NCI-H2171 treated with DMSO at 0.1 percent for 48 hours (cell line): Measurements from ENCODE around the gene RBM24.
"Not testable (repeated sequence)": the region's sequence is repeated elsewhere in the genome, so short reads cannot be mapped to it uniquely, and the experiment has no call there.

Source experiments
- DNase-seq: peaks from one replicate; lab custom pipeline; 2025; lab: John Stamatoyannopoulos, UW

Gene RBM24

GRCh38 chr6:17291778-17292177 lies 10.6 kb downstream of the RBM24 start:
- no peak for DNase-seq

- DNase-seq: no peak
Measured at GRCh38 chr6:17292600-17293133, 11.5 kb downstream of the RBM24 start.

GRCh38 chr6:17293395-17293794 lies 12.2 kb downstream of the RBM24 start:
- DNase-seq: no peak

- no peak for DNase-seq
Measured at GRCh38 chr6:17297271-17298080, 16.3 kb downstream of the RBM24 start.

GRCh38 chr6:17298257-17298656 lies 17.1 kb downstream of the RBM24 start:
- no peak for DNase-seq

- no peak for DNase-seq
Measured at GRCh38 chr6:17299222-17299621, 18.1 kb downstream of the RBM24 start.

- no peak for DNase-seq
Measured at GRCh38 chr6:17299750-17300149, 18.6 kb downstream of the RBM24 start.

GRCh38 chr6:17300637-17301036 lies 19.5 kb downstream of the RBM24 start:
- DNase-seq: no peak

- DNase-seq: no peak
Measured at GRCh38 chr6:17303444-17303843, 22.3 kb downstream of the RBM24 start.

GRCh38 chr6:17305219-17306001 lies 24.2 kb downstream of the RBM24 start:
- DNase-seq: peak; percentile 30

- peak; percentile 80 for DNase-seq
Measured at GRCh38 chr6:17311595-17312311, 30.6 kb downstream of the RBM24 start.

- not testable (repeated sequence) for DNase-seq
Measured at GRCh38 chr6:17313238-17313637, 32.1 kb downstream of the RBM24 start.

- no peak for DNase-seq
Measured at GRCh38 chr6:17313971-17314370, 32.8 kb downstream of the RBM24 start.

- no peak for DNase-seq
Measured at GRCh38 chr6:17315262-17315661, 34.1 kb downstream of the RBM24 start.

- no peak for DNase-seq
Measured at GRCh38 chr6:17318435-17319165, 37.4 kb downstream of the RBM24 start.

GRCh38 chr6:17320266-17320665 lies 39.1 kb downstream of the RBM24 start:
- DNase-seq: not testable (repeated sequence)

GRCh38 chr6:17331238-17331637 lies 50.1 kb downstream of the RBM24 start:
- no peak for DNase-seq

- DNase-seq: no peak
Measured at GRCh38 chr6:17334265-17334664, 53.1 kb downstream of the RBM24 start.

GRCh38 chr6:17336425-17336824 lies 55.3 kb downstream of the RBM24 start:
- no peak for DNase-seq

- DNase-seq: no peak
Measured at GRCh38 chr6:17339308-17339670, 58.1 kb downstream of the RBM24 start.

GRCh38 chr6:17341117-17341805 lies 60.1 kb downstream of the RBM24 start:
- no peak for DNase-seq
